HCT116 (cell line): ENCODE measurements around the gene C20orf144. TPM values are rescaled to one million over a fixed set of nuclear protein-coding genes. Genes with fewer than 3 reads are reported as not detected.
"Not testable (repeated sequence)": the region's sequence is repeated elsewhere in the genome, so short reads cannot be mapped to it uniquely, and the experiment has no call there.

ENCODE experiments used
- ATAC-seq: fragments of 200-7000 bp; cut with Tn5 transposase; 2 replicates; pipeline ENCODE4 v1.9.1; 2020; ENCODE audit warnings: mild to moderate bottlenecking, moderate library complexity
- BruUV-seq: library from RNA; stranded (reverse); fragments of 400-500 nt; replicated peaks from 2 replicates; lab custom pipeline; 2021; lab: Mats Ljungman, UMichigan
- CTCF ChIA-PET: fragments of 300-600 bp; sonication (Branson Sonifier 250); formaldehyde crosslinking; loops from one replicate; lab custom pipeline; 2021; ENCODE audit warnings: antibody characterized with exemption; lab: Charles Lee
- POLR2A ChIA-PET: fragments of 300-600, 350-600 bp; sonication (Branson Sonifier 250); formaldehyde crosslinking; loops from one replicate; lab custom pipeline; 2021; ENCODE audit warnings: antibody characterized with exemption; lab: Charles Lee
- RAD21 ChIA-PET, 2 experiments: fragments of 300-600 bp; sonication (Branson Sonifier 250); formaldehyde crosslinking; loops; one replicate each; lab custom pipeline; 2023; ENCODE audit warnings: low total read pairs in 2 of 2; ENCODE audit not compliant: uncharacterized antibody in 2 of 2, unreplicated experiment in 2 of 2, low non-redundant PET in 1 of 2; lab: Charles Lee
- DNase-seq: peaks from one replicate; pipeline ENCODE4 v3.0.0-alpha.2; 2010; ENCODE audit warnings: low read depth, low spot score
- H2AFZ ChIP-seq: fragments of 200-600 bp; shearing (Covaris generic), sonication (generic); 2 replicates; pipeline ENCODE4 v1.6.1; 2017; ENCODE audit warnings: low read depth, mixed run types, mixed read lengths, antibody characterized with exemption, low read length; ENCODE audit not compliant: poor library complexity, severe bottlenecking
- H3K27ac ChIP-seq: 2 replicates; pipeline ENCODE4 v1.5.1; 2012; ENCODE audit warnings: low read depth, low read length
- H3K27me3 ChIP-seq: fragments of 200-600 bp; sonication (generic); 2 replicates; pipeline ENCODE4 v1.6.1; 2016; ENCODE audit warnings: mixed run types, low read length, mixed read lengths; ENCODE audit not compliant: insufficient read depth
- H3K36me3 ChIP-seq, 2 experiments: fragments of 200-500 bp in 1 of 2; fragments of 200-600 bp in 1 of 2; sonication (Bioruptor generic) in 1 of 2; sonication (generic) in 1 of 2; 2 replicates each; pipeline versions ENCODE4 v1.5.1 to v1.6.1; 2014 to 2016; ENCODE audit warnings: low read length in 2 of 2, inconsistent platforms in 1 of 2, mixed read lengths in 1 of 2, mixed run types in 1 of 2; ENCODE audit not compliant: insufficient read depth in 2 of 2, control insufficient read depth in 1 of 2
- H3K4me1 ChIP-seq, 2 experiments: fragments of 200-600 bp in 1 of 2; sonication (generic) in 1 of 2; 2 replicates each; pipeline versions ENCODE4 v1.5.1 to v1.6.1; 2012 to 2017; ENCODE audit warnings: low read length in 2 of 2, inconsistent platforms in 1 of 2, mild to moderate bottlenecking in 1 of 2, mixed read lengths in 1 of 2, mixed run types in 1 of 2, moderate library complexity in 1 of 2; ENCODE audit not compliant: insufficient read depth in 2 of 2, control insufficient read depth in 1 of 2
- H3K4me2 ChIP-seq: fragments of 200-600 bp; sonication (generic); 2 replicates; pipeline ENCODE4 v1.6.1; 2017; ENCODE audit warnings: mixed run types, low read length, mixed read lengths
- H3K4me3 ChIP-seq, 2 experiments: fragments of 200-600 bp in 1 of 2; sonication (generic) in 1 of 2; replicated peaks in 1 of 2; 2 replicates each; pipeline ENCODE4 v1.5.1; 2011 to 2016; ENCODE audit warnings: low read length in 2 of 2, control low read depth in 1 of 2, low read depth in 1 of 2, mild to moderate bottlenecking in 1 of 2, mixed read lengths in 1 of 2, mixed run types in 1 of 2
- H3K79me2 ChIP-seq: fragments of 200-600 bp; sonication (generic); 2 replicates; pipeline ENCODE4 v1.6.1; 2017; ENCODE audit warnings: mild to moderate bottlenecking, mixed run types, low read length, moderate library complexity, mixed read lengths; ENCODE audit not compliant: insufficient read depth
- H3K9ac ChIP-seq: fragments of 200-600 bp; sonication (generic); 2 replicates; pipeline ENCODE4 v1.6.1; 2016; ENCODE audit warnings: low read length, mixed read lengths
- H3K9me2 ChIP-seq: fragments of 200-600 bp; sonication (generic), shearing (Covaris generic); 2 replicates; pipeline ENCODE4 v1.6.1; 2017; ENCODE audit warnings: mixed run types, mild to moderate bottlenecking, moderate library complexity; ENCODE audit not compliant: insufficient read depth
- H3K9me3 ChIP-seq, 2 experiments: fragments of 200-500 bp in 1 of 2; fragments of 200-600 bp in 1 of 2; sonication (Bioruptor generic) in 1 of 2; sonication (generic) in 1 of 2; 2 replicates each; pipeline ENCODE4 v1.6.1; 2014 to 2017; ENCODE audit warnings: low read length in 2 of 2, mixed read lengths in 2 of 2, inconsistent platforms in 1 of 2, low read depth in 1 of 2, mild to moderate bottlenecking in 1 of 2, mixed run types in 1 of 2, moderate library complexity in 1 of 2; ENCODE audit not compliant: control insufficient read depth in 1 of 2, insufficient read depth in 1 of 2
- H4K20me1 ChIP-seq: fragments of 200-600 bp; sonication (generic), shearing (Covaris generic); 2 replicates; pipeline ENCODE4 v1.6.1; 2017; ENCODE audit warnings: mixed run types, mild to moderate bottlenecking, moderate library complexity; ENCODE audit not compliant: insufficient read depth
- REST ChIP-seq: IDR thresholded peaks from 2 replicates; pipeline ENCODE4 v1.6.1; 2012; ENCODE audit warnings: low read depth
- SIN3A ChIP-seq: IDR thresholded peaks from 2 replicates; pipeline ENCODE4 v1.6.1; 2012; ENCODE audit warnings: low read depth
- intact Hi-C: fragments of 100-400 bp; cut with micrococcal nuclease; formaldehyde crosslinking; loops from 2 replicates; pipeline ENCODE4 v1.10.0; 2022
- total RNA-seq: library from RNA; stranded (reverse); gene quantifications from one replicate; pipeline ENCODE4 v1.2.1, GENCODE V29; 2021; ENCODE audit not compliant: unreplicated experiment

The C20orf144 gene
- total RNA-seq, 1 experiment from 2014 or later: 0.37 TPM

- POLR2A ChIA-PET, H3K4me1 ChIP-seq, H3K9me3 ChIP-seq, RAD21 ChIA-PET, intact Hi-C loops, H3K9ac ChIP-seq, H3K9me2 ChIP-seq, H3K4me2 ChIP-seq, H3K79me2 ChIP-seq, H2AFZ ChIP-seq, H3K36me3 ChIP-seq, CTCF ChIA-PET, DNase-seq, H3K27ac ChIP-seq, ATAC-seq, H4K20me1 ChIP-seq, H3K4me3 ChIP-seq, BruUV-seq, H3K27me3 ChIP-seq: not testable (repeated sequence)
- peak; percentile 42 for TF ChIP-seq REST
Observed at GRCh38 chr20:33646959-33647602, 15.0 kb upstream of the C20orf144 start.

DNA sequence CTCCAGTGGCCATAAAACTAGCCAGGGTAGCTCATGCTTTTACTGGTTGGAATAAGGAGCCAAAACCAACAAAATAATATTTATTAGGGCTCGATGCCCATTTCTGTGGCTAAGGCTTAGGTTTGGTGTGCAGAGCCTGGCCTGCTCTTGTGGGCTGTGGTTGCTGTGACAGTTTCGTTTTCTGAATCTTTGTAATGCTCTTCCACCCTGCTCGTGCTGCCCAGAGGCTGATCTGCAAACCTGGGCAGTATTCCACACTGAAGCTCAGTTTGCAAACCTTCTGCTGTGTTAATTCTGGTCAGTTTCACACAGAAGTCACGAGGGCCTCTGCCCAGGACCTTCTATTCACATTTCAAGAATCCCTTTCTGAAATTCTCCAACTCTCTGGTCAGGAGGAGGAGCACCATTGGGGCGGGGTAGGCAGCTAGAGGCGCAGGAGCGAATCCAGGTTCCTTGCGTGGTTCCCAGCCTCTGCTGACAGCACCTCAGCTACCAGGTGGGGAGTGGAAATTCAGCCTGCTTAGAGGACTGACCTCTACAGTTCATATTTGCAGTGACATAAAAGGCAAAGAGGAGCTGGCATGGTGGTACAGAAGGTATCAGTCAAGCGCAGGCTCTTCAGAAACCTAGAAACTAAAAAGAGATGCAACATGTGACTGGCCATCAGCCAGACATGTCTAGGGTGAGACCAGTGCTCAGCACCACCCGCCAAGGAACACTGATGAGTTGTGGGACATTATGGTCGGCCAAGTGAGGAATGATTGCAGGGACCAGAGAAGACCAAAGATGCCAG is 14.3 kb upstream of the C20orf144 start:
- CTCF ChIA-PET: no interaction called here
- H2AFZ ChIP-seq: no peak overlapping the region
- intact Hi-C loops: no loop called here

More for the DNA sequence above, 14.3 kb upstream of the C20orf144 start:
- H3K27ac ChIP-seq: no peak overlapping the region
- BruUV-seq: no TSS peak
- ChIA-PET POLR2A (no interaction called here), RAD21 (no interaction called here)
- no peak overlapping the region for H3K4me2 ChIP-seq
- H3K79me2 ChIP-seq: no peaks in the 10 kb centered on the region
- peaks cover 0 to 4% of the 10 kb centered on the region in 2 experiments; a peak in 1 of 4 replicates for H3K4me1 ChIP-seq
- peaks cover 0 to 5% of the 10 kb centered on the region in 2 experiments; a peak in 2 of 4 replicates for H3K36me3 ChIP-seq
- H3K9me3 ChIP-seq: no peaks in the 10 kb centered on the region
- no peak overlapping the region for H3K4me3 ChIP-seq
- no peak for DNase-seq
- no peak overlapping the region for H3K9ac ChIP-seq
- TF ChIP-seq SIN3A: no peak
- no peak for ATAC-seq
- no peaks in the 10 kb centered on the region for H3K27me3 ChIP-seq
- no peaks in the 10 kb centered on the region for H3K9me2 ChIP-seq
- no peaks in the 10 kb centered on the region for H4K20me1 ChIP-seq
